NCI-H1417 (cell line): ENCODE measurements around the gene FPGS.
"Not testable (repeated sequence)": the region's sequence is repeated elsewhere in the genome, so short reads cannot be mapped to it uniquely, and the experiment has no call there.

Experiments
- DNase-seq, 3 experiments: peaks; one replicate each; lab custom pipeline; 2025; lab: John Stamatoyannopoulos, UW

Gene FPGS, protein sequence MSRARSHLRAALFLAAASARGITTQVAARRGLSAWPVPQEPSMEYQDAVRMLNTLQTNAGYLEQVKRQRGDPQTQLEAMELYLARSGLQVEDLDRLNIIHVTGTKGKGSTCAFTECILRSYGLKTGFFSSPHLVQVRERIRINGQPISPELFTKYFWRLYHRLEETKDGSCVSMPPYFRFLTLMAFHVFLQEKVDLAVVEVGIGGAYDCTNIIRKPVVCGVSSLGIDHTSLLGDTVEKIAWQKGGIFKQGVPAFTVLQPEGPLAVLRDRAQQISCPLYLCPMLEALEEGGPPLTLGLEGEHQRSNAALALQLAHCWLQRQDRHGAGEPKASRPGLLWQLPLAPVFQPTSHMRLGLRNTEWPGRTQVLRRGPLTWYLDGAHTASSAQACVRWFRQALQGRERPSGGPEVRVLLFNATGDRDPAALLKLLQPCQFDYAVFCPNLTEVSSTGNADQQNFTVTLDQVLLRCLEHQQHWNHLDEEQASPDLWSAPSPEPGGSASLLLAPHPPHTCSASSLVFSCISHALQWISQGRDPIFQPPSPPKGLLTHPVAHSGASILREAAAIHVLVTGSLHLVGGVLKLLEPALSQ

DNA sequence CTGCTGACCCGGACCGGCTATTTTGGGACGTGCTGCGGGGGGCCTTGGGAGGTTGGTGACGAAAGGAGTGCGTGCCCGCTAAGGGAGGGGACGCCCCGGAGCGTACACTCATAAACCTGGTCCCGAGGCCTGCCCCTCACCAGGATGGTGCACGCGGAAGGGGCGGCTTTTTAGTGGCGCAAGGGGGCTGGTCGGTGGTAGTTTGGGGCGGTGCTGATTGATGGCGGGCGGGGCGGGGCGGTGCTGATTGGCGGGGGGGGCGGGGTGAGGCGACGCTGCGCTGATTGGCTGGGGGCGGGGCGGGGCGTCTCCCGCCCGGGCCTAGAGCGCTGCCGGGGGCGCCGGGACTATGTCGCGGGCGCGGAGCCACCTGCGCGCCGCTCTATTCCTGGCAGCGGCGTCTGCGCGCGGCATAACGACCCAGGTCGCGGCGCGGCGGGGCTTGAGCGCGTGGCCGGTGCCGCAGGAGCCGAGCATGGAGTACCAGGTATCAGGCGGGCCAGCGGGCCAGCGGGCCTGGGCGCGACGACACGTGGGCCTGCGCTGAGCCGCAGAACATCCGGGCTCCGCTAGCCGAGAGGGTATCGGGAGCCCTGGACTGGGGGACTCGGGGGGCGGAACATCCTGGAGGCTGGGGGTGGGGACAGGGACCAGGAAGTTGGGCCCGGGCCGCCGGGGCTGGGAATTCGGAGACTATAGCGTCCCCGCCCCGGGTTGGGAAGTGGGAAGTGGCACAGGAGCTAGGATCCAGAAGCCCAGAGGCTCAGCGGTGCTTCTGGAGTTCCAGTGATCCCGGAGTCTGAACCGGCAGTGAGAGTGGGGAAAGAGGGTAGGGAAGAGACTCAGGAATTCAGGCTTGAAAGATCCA lies at the start of gene FPGS:
TSS of gene FPGS (plus strand) at position 307 of the 868 bp plus-strand sequence. CDS start at position 350, 43 bp downstream.
- DNase-seq = peak; percentile 77 to 99 (median 95)

DNA sequence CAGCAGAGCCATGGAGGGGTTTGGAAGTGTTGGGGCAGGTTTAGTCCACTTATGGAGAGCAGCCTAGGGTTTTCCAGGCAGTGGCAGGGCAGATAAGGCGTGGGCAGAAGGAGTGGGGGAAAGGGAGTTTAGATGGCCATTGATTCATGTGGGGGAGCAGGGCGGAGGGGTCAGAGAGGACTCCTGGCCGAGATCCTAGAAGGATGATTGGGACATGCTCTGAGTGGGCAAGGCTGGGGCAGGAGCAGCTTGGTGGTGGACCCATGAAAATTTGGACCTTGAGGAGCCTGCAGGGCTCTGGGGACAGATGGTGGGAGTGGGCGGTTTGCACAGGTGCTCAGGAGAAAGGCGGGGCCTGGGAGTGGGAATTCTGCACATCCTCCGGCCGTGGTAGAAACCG lies 49.5 kb upstream of the FPGS start:
- no peak for DNase-seq

- no peak for DNase-seq
Observed at GRCh38 chr9:127753622-127754021, 49.1 kb upstream of the FPGS start.

DNA sequence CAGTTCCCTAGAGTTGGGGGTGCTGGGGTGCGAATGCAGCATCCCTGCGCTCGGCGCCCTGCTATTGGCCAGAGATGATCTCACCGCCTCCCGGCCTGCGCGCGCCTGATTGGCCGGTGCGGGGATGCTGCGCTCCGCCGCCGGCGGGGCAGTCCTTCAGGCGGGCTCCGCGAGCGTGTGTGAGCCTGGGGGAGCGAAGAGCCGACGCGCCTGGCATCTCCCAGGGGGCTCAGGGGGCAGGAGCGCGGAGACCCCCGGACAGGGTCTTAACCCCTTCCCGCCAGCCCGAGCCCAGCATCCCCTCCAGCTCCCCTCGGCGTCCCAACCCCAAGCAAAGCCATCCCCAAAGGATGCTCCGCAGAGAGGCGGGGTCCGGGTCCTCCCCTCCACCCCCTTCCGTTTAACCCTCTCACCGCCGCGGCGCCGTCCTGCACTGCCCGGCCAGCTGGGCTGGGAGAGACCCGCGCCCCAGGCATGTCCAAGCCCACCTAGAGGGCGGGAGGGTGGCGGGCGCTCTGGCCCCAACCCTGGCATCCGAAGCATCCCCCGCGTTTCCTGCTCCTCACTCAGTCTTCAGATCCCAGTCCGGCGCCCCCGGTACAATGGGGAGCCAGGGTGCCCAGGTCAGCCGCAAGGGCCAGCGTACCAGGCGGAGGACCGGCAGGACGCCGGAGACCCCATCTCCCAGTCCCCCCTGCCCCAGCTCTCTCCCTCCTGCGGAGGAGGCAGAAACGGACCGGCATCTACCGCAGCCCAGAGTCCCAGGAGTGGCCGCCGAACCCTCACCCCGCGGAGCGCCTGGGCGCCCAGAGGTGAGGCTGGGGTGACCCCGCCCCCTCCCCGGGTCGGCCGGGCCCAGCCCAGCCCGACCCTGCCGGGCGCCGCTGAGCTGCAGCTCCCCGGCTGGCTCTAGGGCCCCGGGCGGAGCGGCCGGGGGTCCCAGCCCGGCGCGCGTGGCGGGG lies 48.3 kb upstream of the FPGS start:
- peak; percentile 1 to 77 (median 69) for DNase-seq

DNA sequence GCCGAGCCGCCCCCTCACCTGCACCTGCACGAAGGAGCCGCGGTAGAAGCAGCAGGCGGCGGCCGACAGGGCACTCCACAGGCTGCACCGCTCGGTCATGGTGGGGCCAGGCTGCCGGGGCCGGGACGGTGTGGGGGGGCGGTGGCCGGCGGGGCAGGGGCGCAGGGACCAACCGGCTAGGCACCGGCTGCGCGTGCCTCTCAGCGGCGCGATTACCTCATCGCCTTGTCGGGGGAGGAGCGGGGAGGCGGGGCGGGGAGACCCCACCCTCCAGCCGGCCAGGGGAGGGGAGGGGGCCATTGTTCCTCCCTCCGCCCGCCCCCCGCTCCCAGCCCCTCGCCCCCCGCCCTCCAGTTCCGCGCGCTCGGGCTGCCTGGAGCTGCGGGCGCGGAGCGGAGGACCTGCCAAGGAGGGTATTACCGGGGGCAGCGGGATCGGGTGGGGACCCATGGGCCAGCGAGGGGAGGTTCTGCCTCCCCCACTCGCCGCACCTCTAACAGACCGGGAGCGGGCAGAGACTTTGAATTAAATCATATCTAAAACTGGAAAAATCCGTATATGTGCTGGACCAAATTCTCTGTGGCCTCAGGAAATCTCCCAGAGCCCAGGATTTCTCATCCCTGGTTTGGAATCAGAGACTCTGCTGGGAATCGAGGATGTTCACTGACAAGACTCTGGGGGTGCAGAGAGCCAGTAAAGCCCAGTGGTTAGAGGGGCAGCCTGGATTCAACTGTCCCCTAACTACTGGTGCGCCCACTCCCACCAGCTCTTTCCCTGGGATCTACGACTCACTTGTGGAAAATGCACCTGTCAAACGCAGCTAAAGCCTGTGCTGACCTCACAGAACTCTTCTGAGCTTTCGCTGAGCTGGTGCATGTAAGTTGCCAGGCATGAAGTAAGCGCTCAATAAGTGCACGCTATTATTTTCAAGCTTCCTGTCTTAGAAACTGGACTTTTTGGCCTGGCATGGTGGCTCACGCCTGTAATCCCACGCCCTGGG lies 47.3 kb upstream of the FPGS start:
- DNase-seq = peak in 2 of 3 experiments; percentile 57 to 63

DNA sequence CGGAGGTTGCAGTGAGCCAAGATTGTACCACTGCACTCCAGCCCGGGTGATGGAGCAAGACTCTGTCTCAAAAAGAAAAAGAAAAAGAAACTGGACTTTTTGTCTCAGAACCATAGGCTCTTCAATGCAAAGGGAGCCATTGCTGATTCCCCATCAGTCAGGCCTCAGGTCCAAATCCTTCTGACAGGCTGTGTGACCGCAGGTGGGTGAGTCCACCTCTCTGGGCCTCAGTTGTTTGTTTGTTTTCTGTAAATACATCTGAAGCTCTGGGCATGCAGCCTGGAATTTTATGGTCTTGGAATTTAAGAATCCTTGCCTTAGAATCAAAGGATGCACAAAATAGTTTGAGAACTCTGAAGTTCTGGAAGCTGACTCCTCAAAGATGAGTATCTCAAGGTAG lies 46.4 kb upstream of the FPGS start:
- DNase-seq = no peak

GRCh38 chr9:127756776-127757175 lies 45.9 kb upstream of the FPGS start:
- not testable (repeated sequence) for DNase-seq

- no peak for DNase-seq
Observed at GRCh38 chr9:127758843-127759242, 43.8 kb upstream of the FPGS start.

DNA sequence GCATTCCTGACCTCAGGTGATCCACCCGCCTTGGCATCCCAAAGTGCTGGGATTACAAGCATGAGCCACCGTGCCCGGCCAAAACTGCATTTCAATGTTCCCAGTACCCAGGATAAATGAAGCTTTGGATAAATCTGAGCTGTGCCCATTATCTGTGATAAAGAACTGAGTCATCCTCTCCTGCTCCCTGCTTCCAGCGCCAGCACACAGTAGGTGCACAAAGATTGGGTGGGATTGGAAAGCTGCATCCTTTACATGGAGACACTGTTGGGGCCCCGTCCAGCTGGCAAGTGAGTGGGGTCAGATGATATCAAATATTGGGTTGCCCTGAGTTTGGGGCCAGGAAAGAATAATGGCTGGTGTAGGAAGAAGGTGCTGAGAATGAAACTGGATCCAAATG lies 41.6 kb upstream of the FPGS start:
- no peak for DNase-seq

DNA sequence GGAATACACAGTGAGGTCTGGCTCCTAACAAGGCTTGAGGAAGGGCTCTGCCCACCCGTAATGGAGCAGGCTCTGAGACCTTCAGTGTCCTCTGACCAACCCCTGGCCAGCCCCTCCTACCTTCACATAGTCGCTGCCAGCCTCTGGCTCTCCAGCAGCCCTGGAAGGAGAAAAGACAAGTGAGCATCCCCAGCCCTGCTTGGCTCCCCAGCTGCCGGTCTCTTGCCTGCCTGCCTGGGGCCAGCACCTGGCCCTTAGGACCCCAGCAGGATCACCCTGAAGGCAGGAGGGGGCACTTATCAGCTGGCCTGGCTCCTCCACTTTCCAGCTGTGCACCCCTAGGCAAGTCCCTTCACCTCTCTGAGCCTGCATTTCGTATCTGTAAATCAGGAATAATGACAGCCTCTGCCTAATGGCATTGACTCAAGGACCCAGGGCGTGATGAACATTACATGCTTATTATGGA lies 41.2 kb upstream of the FPGS start:
- peak in 1 of 3 experiments; percentile 27 for DNase-seq

DNA sequence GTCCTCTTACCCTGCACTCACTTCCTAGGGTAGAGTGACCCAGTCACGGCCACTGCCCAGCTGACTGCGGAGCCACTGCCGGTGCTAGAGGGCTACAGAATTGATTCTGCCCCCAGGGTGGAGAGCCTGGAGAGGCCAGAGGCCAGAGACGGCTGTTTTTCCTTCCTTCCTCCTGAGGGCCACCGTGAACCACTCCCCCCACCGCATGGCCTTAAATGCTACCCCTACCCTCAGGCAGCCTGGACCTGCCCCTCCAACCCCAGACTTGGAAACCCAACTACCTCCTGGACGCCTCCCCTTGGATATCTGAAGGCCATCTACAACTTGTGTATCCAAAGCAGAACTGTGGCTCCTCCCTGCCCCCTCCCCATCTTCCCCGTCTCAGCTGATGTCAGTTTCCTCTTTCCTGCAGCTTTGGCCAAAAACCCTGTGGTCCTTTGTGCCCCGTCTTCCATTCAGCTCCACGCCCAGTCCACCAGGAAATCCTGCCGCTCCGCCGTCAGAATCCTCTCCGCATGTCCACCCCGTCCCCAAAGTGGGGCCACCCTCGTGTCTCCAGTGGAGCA lies 40.5 kb upstream of the FPGS start:
- no peak for DNase-seq

GRCh38 chr9:127763918-127764384 lies 38.7 kb upstream of the FPGS start:
- no peak for DNase-seq

GRCh38 chr9:127765418-127765817 lies 37.3 kb upstream of the FPGS start:
- DNase-seq = no peak

DNA sequence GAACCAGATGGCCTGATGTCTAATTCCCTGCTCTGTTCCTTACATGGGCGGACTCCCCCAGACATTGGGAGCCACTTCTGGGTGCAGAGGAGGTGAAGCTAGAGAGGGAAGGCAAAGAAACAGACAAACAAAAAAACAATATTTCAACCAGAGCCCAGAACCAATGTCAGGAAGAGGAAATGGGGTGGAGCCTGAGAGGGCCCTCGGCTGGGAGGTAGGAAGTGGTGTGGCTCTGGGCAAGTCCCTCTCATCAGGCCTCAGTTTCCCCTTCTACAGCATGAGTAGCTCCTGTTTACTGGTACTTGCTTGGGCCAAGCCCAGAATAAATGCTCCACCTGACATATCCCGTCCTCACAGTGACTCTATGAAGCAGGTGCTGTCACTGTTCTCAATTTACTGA lies 35.3 kb upstream of the FPGS start:
- DNase-seq = no peak

DNA sequence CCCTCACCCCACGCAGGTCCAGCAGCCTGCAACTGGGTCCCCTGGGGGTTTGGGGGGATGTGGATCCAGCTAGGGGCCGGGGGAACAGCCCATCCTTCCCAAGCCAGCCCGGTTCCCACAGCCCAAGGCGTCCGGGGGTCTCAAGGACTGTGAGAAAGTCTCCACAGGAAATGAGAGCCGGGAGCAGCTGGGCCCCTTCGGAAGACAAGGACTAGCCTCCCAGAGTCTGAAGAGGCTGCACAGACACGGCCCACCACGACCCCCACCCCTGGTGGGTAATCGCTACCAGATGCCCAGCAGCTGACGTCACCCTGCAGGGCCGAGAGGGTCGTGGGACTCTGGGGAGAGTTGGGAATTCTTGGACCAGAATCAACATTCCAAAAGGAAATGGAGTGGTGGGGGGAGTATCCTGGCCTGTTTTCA lies 34.8 kb upstream of the FPGS start:
- no peak for DNase-seq

DNA sequence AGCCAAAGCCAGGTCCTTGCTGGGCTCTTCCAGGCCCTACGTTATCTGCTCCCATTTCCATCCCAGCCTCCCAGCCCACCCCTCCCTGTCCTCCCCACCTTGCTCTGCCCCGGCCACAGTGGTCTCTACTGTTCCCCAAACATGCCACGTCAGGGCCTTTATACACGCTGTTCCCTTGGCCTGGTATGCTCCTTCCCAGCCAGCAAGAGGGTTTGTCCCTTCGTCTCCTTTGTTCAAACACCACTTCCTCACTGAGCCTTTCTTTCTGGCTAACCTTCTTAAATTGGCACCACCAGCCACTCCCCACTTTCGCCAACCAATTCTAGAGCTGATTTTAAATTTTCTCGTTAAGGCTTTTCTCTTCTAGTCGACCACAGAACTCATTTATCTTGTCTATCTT lies 34.0 kb upstream of the FPGS start:
- DNase-seq = no peak

- no peak for DNase-seq
Observed at GRCh38 chr9:127769101-127769500, 33.6 kb upstream of the FPGS start.

DNA sequence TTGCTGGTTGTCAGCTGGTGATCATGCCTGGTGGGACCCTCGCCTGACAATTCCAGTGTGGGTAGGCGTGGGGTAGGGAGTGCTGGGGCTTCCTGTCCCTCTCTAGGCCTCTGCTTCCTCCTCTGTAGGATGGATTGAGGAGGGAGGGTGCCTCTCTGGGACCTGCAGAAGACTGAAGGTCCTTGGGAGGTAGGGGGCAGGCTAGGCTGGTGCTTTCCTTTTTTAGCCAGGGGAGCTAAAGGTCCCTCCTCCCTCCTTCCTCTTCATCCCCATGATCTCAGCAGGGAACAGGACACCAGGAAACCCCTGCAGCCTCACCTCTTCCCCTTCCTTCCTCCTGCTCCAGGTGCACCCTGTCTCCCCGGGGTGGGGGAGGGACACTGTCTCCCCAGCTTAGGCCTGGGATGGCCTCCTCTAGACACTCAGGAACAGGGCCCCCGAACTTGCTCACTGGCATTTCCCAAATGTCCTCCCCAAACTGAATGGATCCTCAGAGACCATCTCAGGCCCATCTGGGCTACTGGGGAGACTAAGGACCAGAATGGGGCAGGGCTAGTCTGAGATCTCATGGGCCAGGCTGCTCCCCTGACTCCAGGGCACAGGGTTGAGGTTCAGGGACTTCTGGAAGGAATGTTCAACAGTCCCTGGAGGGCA lies 32.6 kb upstream of the FPGS start:
- DNase-seq = no peak

GRCh38 chr9:127770583-127770904 lies 32.1 kb upstream of the FPGS start:
- DNase-seq = no peak
